Transverse colon (tissue), 4 donors: ENCODE results near the gene ZNF324. TPM values are rescaled to one million over a fixed set of nuclear protein-coding genes. Genes with fewer than 3 reads are reported as not detected.
"Not testable (repeated sequence)": the region's sequence is repeated elsewhere in the genome, so short reads cannot be mapped to it uniquely, and the experiment has no call there.

Experiments
- DNase-seq: peaks from one replicate; pipeline ENCODE4 v3.0.0-alpha.2; 2019
- H3K27ac ChIP-seq, 4 donors: fragments of 200-600 bp; sonication (generic); 2 replicates each; pipeline ENCODE4 v1.5.1; 2016 to 2018; ENCODE audit warnings: inconsistent platforms in 4 of 4
- H3K27me3 ChIP-seq: fragments of 200-600 bp; sonication (generic); 2 replicates; pipeline ENCODE4 v1.5.1; 2017; ENCODE audit warnings: inconsistent platforms
- H3K36me3 ChIP-seq, 4 donors: fragments of 200-600 bp; sonication (generic); 2 replicates each; pipeline ENCODE4 v1.5.1; 2017 to 2019; ENCODE audit warnings: inconsistent platforms in 4 of 4
- H3K4me1 ChIP-seq, 4 donors: fragments of 200-600 bp; sonication (generic); 2 replicates each; pipeline ENCODE4 v1.5.1; 2017 to 2020; ENCODE audit warnings: inconsistent platforms in 4 of 4
- H3K4me3 ChIP-seq, 4 donors: fragments of 200-600 bp; sonication (generic); 1 replicate in 1 of 4; 2 replicates in 3 of 4; pipeline versions ENCODE4 v1.5.1 to v1.6.1; 2017 to 2019; ENCODE audit warnings: inconsistent platforms in 4 of 4
- H3K9me3 ChIP-seq, 2 donors: fragments of 200-600 bp; sonication (generic); 2 replicates each; pipeline ENCODE4 v1.5.1; 2017 to 2019; ENCODE audit warnings: inconsistent platforms in 2 of 2
- EP300 ChIP-seq: sonication (generic); formaldehyde crosslinking; IDR thresholded peaks from one replicate; pipeline ENCODE4 v1.6.1; 2017; ENCODE audit warnings: antibody characterized with exemption, low read depth
- POLR2A ChIP-seq: fragments of 450-650 bp; IDR thresholded peaks from one replicate; pipeline ENCODE4 v1.6.1; 2016; ENCODE audit warnings: antibody characterized with exemption, mild to moderate bottlenecking, moderate library complexity
- POLR2AphosphoS5 ChIP-seq, 3 donors: sonication (generic); formaldehyde crosslinking; IDR thresholded peaks; one replicate each; pipeline ENCODE4 v1.6.1; 2016; ENCODE audit warnings: antibody characterized with exemption in 3 of 3
- WGBS, 2 donors: methylation state at CpG; one replicate each; pipeline ENCODE4 v1.1.5; 2018; ENCODE audit warnings: low coverage in 1 of 2; 5-methylcytosine and 5-hydroxymethylcytosine counted together
- in situ Hi-C, 4 donors: fragments of 200-750 bp; cut with MboI; loops; one replicate each; pipeline versions ENCODE4 v1.15.0 to v1.15.1; 2017; ENCODE audit warnings: low sequenced_read_pairs in 3 of 4, low pct_ligation_motif_present in 1 of 4, low pct_unique_long_range_greater_than_20kb in 1 of 4
- intact Hi-C: fragments of 100-400 bp; cut with DNase I; formaldehyde crosslinking; loops from one replicate; pipeline ENCODE4 v1.15.1; 2023; ENCODE audit warnings: low total_unique reads
- total RNA-seq, 4 donors: library from RNA; depleted of rRNA; stranded (reverse); fragments of >200 nt; gene quantifications; one replicate each; pipeline ENCODE4 v1.1.0, GENCODE V29; 2016
- TF ChIP-seq, protein P1 (sequence below), 5 experiments: fragments of 200-600 bp in 3 of 5; fragments of 450-650 bp in 2 of 5; sonication (generic) in 3 of 5; IDR thresholded peaks; 1 replicate in 2 of 5; 2 replicates in 3 of 5; pipeline ENCODE4 v1.5.1; 2016 to 2017; ENCODE audit warnings: antibody characterized with exemption in 5 of 5, inconsistent platforms in 3 of 5, mild to moderate bottlenecking in 2 of 5, moderate library complexity in 1 of 5

Gene ZNF324
- total RNA-seq, 4 donors from 2014 or later = 9.4 to 27.5 (median 24.5) TPM

DNA sequence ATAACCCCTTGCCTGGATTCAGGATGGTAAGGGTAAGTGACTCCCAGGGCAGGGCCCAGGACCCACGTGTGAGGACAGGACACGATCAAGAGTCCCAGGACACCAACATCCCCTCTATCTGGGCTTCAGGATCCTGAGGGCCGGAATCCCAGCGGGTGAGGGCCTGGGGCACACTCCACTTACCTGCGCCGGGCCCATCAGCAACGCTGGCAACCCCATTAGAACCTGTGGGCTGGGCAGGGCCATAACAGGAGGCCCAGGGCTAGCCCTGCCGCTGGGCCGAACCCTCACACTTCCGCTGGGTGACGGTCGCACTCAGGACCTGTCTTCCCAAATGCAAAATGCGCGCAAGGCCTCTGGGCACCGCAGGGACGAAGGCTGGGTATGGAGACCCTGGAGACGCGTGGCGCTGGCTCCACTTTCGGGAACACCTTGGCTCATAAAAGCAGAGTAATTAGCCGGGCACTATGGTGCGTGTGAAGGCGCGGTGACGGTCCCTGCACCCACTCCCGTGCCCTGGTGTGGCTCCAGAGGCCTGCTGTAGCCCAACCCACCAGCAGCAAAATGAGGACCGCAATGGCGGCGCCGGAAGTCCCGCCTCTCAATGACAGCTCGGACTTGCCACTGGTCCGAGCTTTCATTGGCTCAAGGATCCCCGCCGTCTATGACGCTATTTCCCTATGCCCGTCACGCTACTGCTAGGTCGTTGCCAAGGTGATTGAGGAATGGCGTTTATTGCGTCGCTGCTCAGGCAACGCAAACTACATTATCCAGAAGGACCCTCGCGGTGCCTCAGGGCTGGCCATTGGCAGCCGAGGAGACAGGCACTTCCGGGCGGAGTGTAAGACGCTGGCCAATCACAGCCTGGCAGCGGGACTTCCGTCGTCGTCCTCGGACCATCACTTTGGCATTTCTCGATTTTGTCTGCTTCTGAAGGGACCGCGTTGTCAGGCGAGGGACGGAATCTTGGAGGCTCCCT is 27.0 kb upstream of the ZNF324 start, which contains the start of gene ZNF132:
Gene ZNF132, minus strand, starts transcription at position 578 of the 979 bp plus-strand sequence. Its CDS starts 332 bp downstream, at position 246.
- WGBS, 2 donors = 16% methylated on average over 56 of the region's 59 CpGs; no CpG with 5 or more reads in 1 of the 2 donors
- in situ Hi-C loops = no loop called here
- Histone ChIP-seq H3K36me3 (peaks cover 0 to 33% (median 10%) of the 10 kb centered on the region in 4 donors), H3K4me1 (peaks cover 0 to 15% (median 10%) of the 10 kb centered on the region in 4 donors), H3K4me3 (peak within 1 kb of the TSS; percentile 42 to 89 (median 64)), H3K9me3 (peaks cover 30 to 41% of the 10 kb centered on the region in 2 donors), H3K27me3 (no peaks in the 10 kb centered on the region), H3K27ac (peak within 1 kb of the TSS; percentile 69 to 90 (median 75))
- TF ChIP-seq POLR2A (peak; percentile 10), POLR2AphosphoS5 (IDR thresholded peaks at IDR 0.05) (peak; percentile 51 to 69 (median 64)), EP300 (no peak)
- TF ChIP-seq, protein P1, sequence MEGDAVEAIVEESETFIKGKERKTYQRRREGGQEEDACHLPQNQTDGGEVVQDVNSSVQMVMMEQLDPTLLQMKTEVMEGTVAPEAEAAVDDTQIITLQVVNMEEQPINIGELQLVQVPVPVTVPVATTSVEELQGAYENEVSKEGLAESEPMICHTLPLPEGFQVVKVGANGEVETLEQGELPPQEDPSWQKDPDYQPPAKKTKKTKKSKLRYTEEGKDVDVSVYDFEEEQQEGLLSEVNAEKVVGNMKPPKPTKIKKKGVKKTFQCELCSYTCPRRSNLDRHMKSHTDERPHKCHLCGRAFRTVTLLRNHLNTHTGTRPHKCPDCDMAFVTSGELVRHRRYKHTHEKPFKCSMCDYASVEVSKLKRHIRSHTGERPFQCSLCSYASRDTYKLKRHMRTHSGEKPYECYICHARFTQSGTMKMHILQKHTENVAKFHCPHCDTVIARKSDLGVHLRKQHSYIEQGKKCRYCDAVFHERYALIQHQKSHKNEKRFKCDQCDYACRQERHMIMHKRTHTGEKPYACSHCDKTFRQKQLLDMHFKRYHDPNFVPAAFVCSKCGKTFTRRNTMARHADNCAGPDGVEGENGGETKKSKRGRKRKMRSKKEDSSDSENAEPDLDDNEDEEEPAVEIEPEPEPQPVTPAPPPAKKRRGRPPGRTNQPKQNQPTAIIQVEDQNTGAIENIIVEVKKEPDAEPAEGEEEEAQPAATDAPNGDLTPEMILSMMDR (IDR thresholded peaks at IDR 0.05) = no peak
- intact Hi-C loops = no loop called here
- peak; percentile 96 for DNase-seq

DNA sequence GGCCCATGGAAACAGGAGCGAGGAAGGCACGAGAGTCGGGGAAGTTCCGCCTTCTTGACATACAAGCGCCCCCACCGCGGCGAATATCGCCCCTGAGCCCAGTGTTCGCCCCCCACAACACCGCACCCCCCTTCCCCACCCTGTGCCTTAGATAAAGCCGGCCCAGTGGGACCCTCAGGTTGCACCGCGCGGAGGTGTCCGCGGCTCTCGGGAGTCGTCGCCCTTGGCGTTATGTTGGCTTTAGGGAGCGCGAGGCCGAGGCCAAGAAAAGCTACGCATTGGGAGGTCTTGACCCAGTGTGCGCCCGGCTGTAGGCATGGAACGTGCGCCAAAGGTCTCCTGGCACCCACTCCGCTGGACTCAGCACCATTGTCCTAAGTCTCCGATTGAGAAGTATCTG is 26.3 kb upstream of the ZNF324 start:
- WGBS, 2 donors = 45% methylated on average over 31 of the region's 31 CpGs; no CpG with 5 or more reads in 1 of the 2 donors
- peaks cover 0 to 15% (median 10%) of the 10 kb centered on the region in 4 donors for H3K4me1 ChIP-seq
- TF ChIP-seq, protein P1 (IDR thresholded peaks at IDR 0.05) = no peak
- no peak for TF ChIP-seq EP300
- no peak for TF ChIP-seq POLR2A
- no peak for TF ChIP-seq POLR2AphosphoS5 (IDR thresholded peaks at IDR 0.05)
- H3K9me3 ChIP-seq = peaks cover 23 to 34% of the 10 kb centered on the region in 2 donors
- intact Hi-C loops (no loop called here), in situ Hi-C loops (no loop called here)
- H3K27ac ChIP-seq = peak overlapping the region; percentile 69 to 90 (median 75)
- H3K4me3 ChIP-seq = peak overlapping the region; percentile 42 to 86 (median 64)
- DNase-seq = no peak
- H3K36me3 ChIP-seq = peaks cover 0 to 26% (median 6%) of the 10 kb centered on the region in 4 donors
- H3K27me3 ChIP-seq = no peaks in the 10 kb centered on the region

DNA sequence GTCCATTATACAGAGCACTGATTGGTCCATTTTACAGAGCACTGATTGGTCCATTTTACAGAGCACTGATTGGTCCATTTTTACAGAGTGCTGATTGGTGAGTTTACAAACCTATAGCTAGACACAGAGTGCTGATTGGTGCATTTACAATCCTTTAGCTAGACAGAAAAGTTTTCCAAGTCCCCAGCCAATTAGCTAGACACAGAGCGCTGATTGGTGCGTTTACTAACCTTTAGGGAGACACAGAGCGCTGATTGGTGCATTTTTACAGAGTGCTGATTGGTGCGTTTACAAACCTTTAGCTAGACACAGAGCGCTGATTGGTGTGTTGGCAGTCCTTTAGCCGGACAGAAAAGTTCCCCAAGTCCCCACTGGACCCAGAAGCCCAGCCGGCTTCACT is 23.9 kb upstream of the ZNF324 start:
- in situ Hi-C loops, intact Hi-C loops: not testable (repeated sequence)

DNA sequence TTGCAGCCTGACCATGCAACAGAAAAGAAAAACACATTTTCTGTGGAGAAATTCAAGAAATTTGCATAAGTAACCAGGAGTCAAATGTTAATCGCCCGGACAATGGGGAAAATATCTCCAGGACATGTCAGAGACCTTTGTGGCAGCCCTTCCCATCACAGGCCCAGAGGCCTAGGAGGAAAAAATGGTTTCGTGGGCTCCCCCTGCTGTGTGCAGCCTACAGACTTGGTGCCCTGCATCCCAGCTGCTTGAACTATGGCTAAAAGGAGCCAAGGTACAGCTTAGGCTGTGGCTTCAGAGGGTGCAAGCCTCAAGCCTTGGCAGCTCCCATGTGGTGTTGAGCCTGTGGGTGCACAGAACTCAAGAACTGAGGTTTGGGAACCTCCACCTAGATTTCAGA is 18.0 kb upstream of the ZNF324 start:
- WGBS, 2 donors = 79 to 82% methylated on average over 2 to 3 of the region's 3 CpGs
- H3K36me3 ChIP-seq, H3K4me3 ChIP-seq, H3K27me3 ChIP-seq, H3K9me3 ChIP-seq, DNase-seq, intact Hi-C loops, in situ Hi-C loops, H3K27ac ChIP-seq: not testable (repeated sequence)
- H3K4me1 ChIP-seq = peaks cover 0 to 15% (median 10%) of the 10 kb centered on the region in 4 donors

More for the DNA sequence above, 23.9 kb upstream of the ZNF324 start:
- not testable (repeated sequence) for H3K27ac ChIP-seq, H3K27me3 ChIP-seq, H3K36me3 ChIP-seq, H3K4me3 ChIP-seq, DNase-seq
- 80 to 91% methylated on average over 1 to 7 of the region's 7 CpGs for WGBS, 2 donors
- peaks cover 8 to 14% of the 10 kb centered on the region in 2 donors for H3K9me3 ChIP-seq
- peaks cover 0 to 15% (median 10%) of the 10 kb centered on the region in 4 donors for H3K4me1 ChIP-seq

DNA sequence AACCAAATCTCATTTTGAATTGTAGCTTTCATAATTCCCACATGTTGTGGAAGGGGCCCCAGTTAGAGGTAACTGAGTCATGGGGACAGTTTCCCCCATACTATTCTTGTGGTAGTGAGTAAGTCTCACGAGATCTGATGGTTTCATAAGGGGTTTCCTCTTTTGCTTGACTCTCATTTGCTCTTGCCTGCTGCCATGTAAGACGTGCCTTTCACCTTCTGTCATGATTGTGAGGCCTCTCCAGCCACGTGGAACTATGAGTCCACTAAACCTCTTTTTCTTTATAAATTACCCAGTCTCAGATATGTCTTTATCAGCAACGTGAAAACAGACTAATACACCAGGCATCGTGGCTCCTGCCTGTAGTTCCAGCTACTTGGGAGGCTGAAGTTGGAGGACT is 16.9 kb upstream of the ZNF324 start:
- DNase-seq, intact Hi-C loops, H3K27me3 ChIP-seq, H3K9me3 ChIP-seq, H3K27ac ChIP-seq, H3K36me3 ChIP-seq, in situ Hi-C loops, H3K4me3 ChIP-seq: not testable (repeated sequence)
- peaks cover 0 to 15% (median 10%) of the 10 kb centered on the region in 4 donors for H3K4me1 ChIP-seq
- 35 to 55% methylated on average over 4 to 5 of the region's 5 CpGs for WGBS, 2 donors
